ENCODE data around the gene GPS1.

GPS1 gene

GRCh38 chr17:82009413-82009812 lies 42.3 kb upstream of the GPS1 start (continued):
- no peak for TF ChIP-seq CREB5 (CRISPR knock-in tag; IDR thresholded peaks at IDR 0.05; ENCODE audit: low read depth)
- no peak for TF ChIP-seq CSRNP3 (CRISPR knock-in tag; IDR thresholded peaks at IDR 0.05)
- no peak for TF ChIP-seq ZNF70 (CRISPR knock-in tag; IDR thresholded peaks at IDR 0.05)
- no peak for TF ChIP-seq ZC3H10 (CRISPR knock-in tag; IDR thresholded peaks at IDR 0.05)
- no peak for TF ChIP-seq ZFP30 (CRISPR knock-in tag; IDR thresholded peaks at IDR 0.05)
- TF ChIP-seq ZNF565 (CRISPR knock-in tag; conservative IDR thresholded peaks at IDR 0.05; ENCODE audit: low read depth), result no peak
- TF ChIP-seq ZFP3 (CRISPR knock-in tag; IDR thresholded peaks at IDR 0.05), result no peak

GRCh38 chr17:82010575-82011525 lies 40.8 kb upstream of the GPS1 start:
- no peak for ATAC-seq
- TF ChIP-seq ISL1 (CRISPR knock-in tag; IDR thresholded peaks at IDR 0.05), result no peak
- TF ChIP-seq TSHZ2 (CRISPR knock-in tag; IDR thresholded peaks at IDR 0.05), result no peak
- TF ChIP-seq PPARA (CRISPR knock-in tag; IDR thresholded peaks at IDR 0.05; ENCODE audit: borderline replicate concordance), result no peak
- TF ChIP-seq BACH2 (CRISPR knock-in tag; IDR thresholded peaks at IDR 0.05; ENCODE audit: borderline replicate concordance), result no peak
- TF ChIP-seq ZFP3 (CRISPR knock-in tag; IDR thresholded peaks at IDR 0.05), result no peak
- TF ChIP-seq ZNF8 (CRISPR knock-in tag; IDR thresholded peaks at IDR 0.05), result no peak
- no peak for TF ChIP-seq TOX (CRISPR knock-in tag; IDR thresholded peaks at IDR 0.05; ENCODE audit: borderline replicate concordance)
- TF ChIP-seq TCF4 (CRISPR knock-in tag; IDR thresholded peaks at IDR 0.05; ENCODE audit: borderline replicate concordance), result no peak
- TF ChIP-seq RARB (CRISPR knock-in tag; IDR thresholded peaks at IDR 0.05), result no peak
- TF ChIP-seq OSR1 (CRISPR knock-in tag; IDR thresholded peaks at IDR 0.05), result no peak
- TF ChIP-seq ZFP30 (CRISPR knock-in tag; IDR thresholded peaks at IDR 0.05), result no peak
- no peak for TF ChIP-seq GLIS3 (CRISPR knock-in tag; IDR thresholded peaks at IDR 0.05)
- TF ChIP-seq CSDC2 (CRISPR knock-in tag; IDR thresholded peaks at IDR 0.05), result no peak
- no peak for TF ChIP-seq ZNF70 (CRISPR knock-in tag; IDR thresholded peaks at IDR 0.05)
- TF ChIP-seq PATZ1 (CRISPR knock-in tag; IDR thresholded peaks at IDR 0.05; ENCODE audit: borderline replicate concordance), result no peak
- no peak for TF ChIP-seq ZNF565 (CRISPR knock-in tag; conservative IDR thresholded peaks at IDR 0.05; ENCODE audit: low read depth)
- no peak for TF ChIP-seq ARNTL (CRISPR knock-in tag; IDR thresholded peaks at IDR 0.05; ENCODE audit: borderline replicate concordance, low read depth)
- no peak for TF ChIP-seq ZC3H10 (CRISPR knock-in tag; IDR thresholded peaks at IDR 0.05)

- no peak for ATAC-seq
- TF ChIP-seq ZC3H10 (CRISPR knock-in tag; IDR thresholded peaks at IDR 0.05), result no peak
- no peak for TF ChIP-seq ZNF8 (CRISPR knock-in tag; IDR thresholded peaks at IDR 0.05)
- no peak for TF ChIP-seq GLIS3 (CRISPR knock-in tag; IDR thresholded peaks at IDR 0.05)
- TF ChIP-seq CSRNP3 (CRISPR knock-in tag; IDR thresholded peaks at IDR 0.05), result no peak
- no peak for TF ChIP-seq ZNF565 (CRISPR knock-in tag; conservative IDR thresholded peaks at IDR 0.05; ENCODE audit: low read depth)
- TF ChIP-seq SNAI2 (CRISPR knock-in tag; IDR thresholded peaks at IDR 0.05), result no peak
- no peak for TF ChIP-seq ZFP30 (CRISPR knock-in tag; IDR thresholded peaks at IDR 0.05)
- TF ChIP-seq CSDC2 (CRISPR knock-in tag; IDR thresholded peaks at IDR 0.05), result no peak
- no peak for TF ChIP-seq ZNF70 (CRISPR knock-in tag; IDR thresholded peaks at IDR 0.05)
- TF ChIP-seq RARB (CRISPR knock-in tag; IDR thresholded peaks at IDR 0.05), result no peak
- no peak for TF ChIP-seq CREB5 (CRISPR knock-in tag; IDR thresholded peaks at IDR 0.05; ENCODE audit: low read depth)
- no peak for TF ChIP-seq ISL1 (CRISPR knock-in tag; IDR thresholded peaks at IDR 0.05)
- no peak for TF ChIP-seq PATZ1 (CRISPR knock-in tag; IDR thresholded peaks at IDR 0.05; ENCODE audit: borderline replicate concordance)
- TF ChIP-seq TCF4 (CRISPR knock-in tag; IDR thresholded peaks at IDR 0.05; ENCODE audit: borderline replicate concordance), result no peak
- no peak for TF ChIP-seq ZFP3 (CRISPR knock-in tag; IDR thresholded peaks at IDR 0.05)
Observed at GRCh38 chr17:82011617-82012187, 40.0 kb upstream of the GPS1 start.
